Embryonic facial prominence (tissue), 1 donor: ENCODE measurements around the gene LONP2.
"Not testable (repeated sequence)": the region's sequence is repeated elsewhere in the genome, so short reads cannot be mapped to it uniquely, and the experiment has no call there.

Source experiments
- DNase-seq: peaks from one replicate; pipeline ENCODE4 v3.0.0-alpha.2; 2016; ENCODE audit errors: extremely low spot score

Gene LONP2

GRCh38 chr16:48236286-48236685 lies 7.8 kb upstream of the LONP2 start:
- DNase-seq = no peak

GRCh38 chr16:48240147-48240546 lies 4.0 kb upstream of the LONP2 start:
- DNase-seq = not testable (repeated sequence)

- no peak for DNase-seq
Measured at GRCh38 chr16:48244863-48245195, 729 bp downstream of the LONP2 start.

GRCh38 chr16:48246066-48246465 lies 2.0 kb downstream of the LONP2 start:
- DNase-seq = no peak

GRCh38 chr16:48247311-48247710 lies 3.2 kb downstream of the LONP2 start, which contains the start of gene ABCC11:
TSS of gene ABCC11 (minus strand) at chr16:48247539. CDS start at chr16:48231921, 15,618 bp downstream.
- DNase-seq = no peak

GRCh38 chr16:48250520-48251278 lies 6.6 kb downstream of the LONP2 start:
- DNase-seq = no peak

- no peak for DNase-seq
Measured at GRCh38 chr16:48252013-48252412, 7.9 kb downstream of the LONP2 start.

GRCh38 chr16:48256579-48257177 lies 12.6 kb downstream of the LONP2 start:
- no peak for DNase-seq

- no peak for DNase-seq
Measured at GRCh38 chr16:48261569-48261968, 17.5 kb downstream of the LONP2 start.

- DNase-seq = no peak
Measured at GRCh38 chr16:48262631-48263030, 18.5 kb downstream of the LONP2 start.

GRCh38 chr16:48269011-48269410 lies 24.9 kb downstream of the LONP2 start:
- no peak for DNase-seq

- no peak for DNase-seq
Measured at GRCh38 chr16:48271728-48272127, 27.6 kb downstream of the LONP2 start.

- no peak for DNase-seq
Measured at GRCh38 chr16:48272837-48273421, 28.8 kb downstream of the LONP2 start.

- DNase-seq = no peak
Measured at GRCh38 chr16:48274476-48274875, 30.4 kb downstream of the LONP2 start.

GRCh38 chr16:48276102-48276501 lies 32.0 kb downstream of the LONP2 start:
- no peak for DNase-seq

- no peak for DNase-seq
Measured at GRCh38 chr16:48277158-48277557, 33.1 kb downstream of the LONP2 start.

- DNase-seq = no peak
Measured at GRCh38 chr16:48279199-48279598, 35.1 kb downstream of the LONP2 start.

GRCh38 chr16:48280546-48280945 lies 36.4 kb downstream of the LONP2 start:
- DNase-seq = no peak

GRCh38 chr16:48282636-48283263 lies 38.6 kb downstream of the LONP2 start:
- DNase-seq = no peak

GRCh38 chr16:48284772-48285409 lies 40.8 kb downstream of the LONP2 start:
- no peak for DNase-seq

GRCh38 chr16:48287239-48287638 lies 43.1 kb downstream of the LONP2 start:
- no peak for DNase-seq

GRCh38 chr16:48291303-48291702 lies 47.2 kb downstream of the LONP2 start:
- no peak for DNase-seq
